ENCODE measurements around the gene MATCAP1. TPM values are rescaled to one million over a fixed set of nuclear protein-coding genes. Genes with fewer than 3 reads are reported as not detected.

Gene MATCAP1
- total and polyA plus RNA-seq, 2 of the 13 experiments (the other 11 are each of a cell fraction or from before 2014, with no cell fraction given) = 11.2 to 24.5 TPM

DNA sequence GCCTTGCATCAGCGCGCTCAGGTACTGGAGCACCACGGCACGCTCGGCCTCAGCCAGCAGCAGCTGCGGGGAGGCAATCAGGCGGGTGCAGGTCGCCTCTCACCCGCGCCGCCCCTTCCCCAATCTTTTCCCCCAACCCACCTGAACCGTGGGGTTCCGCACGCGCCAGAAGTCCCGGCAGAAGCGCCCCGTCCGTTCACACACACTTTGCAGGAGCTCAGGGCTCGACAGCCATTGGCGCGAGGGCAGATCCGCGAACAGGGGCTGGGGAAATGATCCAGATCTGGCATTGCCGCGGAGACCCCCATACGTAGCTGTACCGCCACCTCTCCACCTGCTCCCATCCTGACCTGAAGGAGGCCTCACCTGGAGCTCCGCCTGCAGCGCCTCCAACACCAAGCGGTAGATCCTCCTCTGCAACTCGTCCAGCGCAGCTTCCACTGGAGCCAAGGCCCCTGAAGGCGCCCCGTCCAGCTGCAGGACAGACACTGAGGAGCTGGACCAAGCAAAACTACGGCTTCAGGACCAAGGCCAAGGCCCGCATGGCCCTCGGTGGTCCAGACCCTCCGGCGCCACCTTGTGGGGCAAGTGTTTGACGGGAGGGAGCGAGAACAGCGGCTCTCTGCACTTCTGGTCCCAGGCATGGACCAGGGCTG is 1.4 kb upstream of the MATCAP1 start (continued):
- TF ChIP-seq ELF1 (CRISPR knock-in tag; IDR thresholded peaks at IDR 0.05) (peak; percentile 67; the same call in 1 of the 2 replicates), SIN3B (IDR thresholded peaks at IDR 0.05; ENCODE audit: low read length) (peak; percentile 63; the same call in 1 of the 2 replicates), CERS6 (CRISPR knock-in tag; IDR thresholded peaks at IDR 0.05) (peak; percentile 45; the same call in 1 of the 2 replicates), HMGXB3 (CRISPR knock-in tag; IDR thresholded peaks at IDR 0.05; ENCODE audit: borderline replicate concordance) (peak; percentile 90), JUNB (CRISPR knock-in tag; IDR thresholded peaks at IDR 0.05; ENCODE audit: borderline replicate concordance) (no peak), CREB3 (CRISPR knock-in tag; IDR thresholded peaks at IDR 0.05) (peak; percentile 79; the same call in 1 of the 2 replicates), ZNF782 (CRISPR knock-in tag; IDR thresholded peaks at IDR 0.05; ENCODE audit: borderline replicate concordance) (peak; percentile 51; the same call in 1 of the 2 replicates), CBX2 (IDR thresholded peaks at IDR 0.05; ENCODE audit: low read depth, low read length) (no peak), CBX2 (CRISPR knock-in tag; IDR thresholded peaks at IDR 0.05; ENCODE audit: low read depth) (0 out of 2 replicates have a peak, but pooled peaks have one; percentile 33)
- TF ChIP-seq, protein P1, sequence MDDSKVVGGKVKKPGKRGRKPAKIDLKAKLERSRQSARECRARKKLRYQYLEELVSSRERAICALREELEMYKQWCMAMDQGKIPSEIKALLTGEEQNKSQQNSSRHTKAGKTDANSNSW (CRISPR knock-in tag; IDR thresholded peaks at IDR 0.05; ENCODE audit: borderline replicate concordance) = no peak
- TF ChIP-seq, protein P2, sequence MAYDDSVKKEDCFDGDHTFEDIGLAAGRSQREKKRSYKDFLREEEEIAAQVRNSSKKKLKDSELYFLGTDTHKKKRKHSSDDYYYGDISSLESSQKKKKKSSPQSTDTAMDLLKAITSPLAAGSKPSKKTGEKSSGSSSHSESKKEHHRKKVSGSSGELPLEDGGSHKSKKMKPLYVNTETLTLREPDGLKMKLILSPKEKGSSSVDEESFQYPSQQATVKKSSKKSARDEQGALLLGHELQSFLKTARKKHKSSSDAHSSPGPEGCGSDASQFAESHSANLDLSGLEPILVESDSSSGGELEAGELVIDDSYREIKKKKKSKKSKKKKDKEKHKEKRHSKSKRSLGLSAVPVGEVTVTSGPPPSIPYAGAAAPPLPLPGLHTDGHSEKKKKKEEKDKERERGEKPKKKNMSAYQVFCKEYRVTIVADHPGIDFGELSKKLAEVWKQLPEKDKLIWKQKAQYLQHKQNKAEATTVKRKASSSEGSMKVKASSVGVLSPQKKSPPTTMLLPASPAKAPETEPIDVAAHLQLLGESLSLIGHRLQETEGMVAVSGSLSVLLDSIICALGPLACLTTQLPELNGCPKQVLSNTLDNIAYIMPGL (CRISPR knock-in tag; IDR thresholded peaks at IDR 0.05; ENCODE audit: borderline replicate concordance in 1 of 2, low read depth in 1 of 2) = peak; percentile 95 to 98
- TF ChIP-seq, protein P3, sequence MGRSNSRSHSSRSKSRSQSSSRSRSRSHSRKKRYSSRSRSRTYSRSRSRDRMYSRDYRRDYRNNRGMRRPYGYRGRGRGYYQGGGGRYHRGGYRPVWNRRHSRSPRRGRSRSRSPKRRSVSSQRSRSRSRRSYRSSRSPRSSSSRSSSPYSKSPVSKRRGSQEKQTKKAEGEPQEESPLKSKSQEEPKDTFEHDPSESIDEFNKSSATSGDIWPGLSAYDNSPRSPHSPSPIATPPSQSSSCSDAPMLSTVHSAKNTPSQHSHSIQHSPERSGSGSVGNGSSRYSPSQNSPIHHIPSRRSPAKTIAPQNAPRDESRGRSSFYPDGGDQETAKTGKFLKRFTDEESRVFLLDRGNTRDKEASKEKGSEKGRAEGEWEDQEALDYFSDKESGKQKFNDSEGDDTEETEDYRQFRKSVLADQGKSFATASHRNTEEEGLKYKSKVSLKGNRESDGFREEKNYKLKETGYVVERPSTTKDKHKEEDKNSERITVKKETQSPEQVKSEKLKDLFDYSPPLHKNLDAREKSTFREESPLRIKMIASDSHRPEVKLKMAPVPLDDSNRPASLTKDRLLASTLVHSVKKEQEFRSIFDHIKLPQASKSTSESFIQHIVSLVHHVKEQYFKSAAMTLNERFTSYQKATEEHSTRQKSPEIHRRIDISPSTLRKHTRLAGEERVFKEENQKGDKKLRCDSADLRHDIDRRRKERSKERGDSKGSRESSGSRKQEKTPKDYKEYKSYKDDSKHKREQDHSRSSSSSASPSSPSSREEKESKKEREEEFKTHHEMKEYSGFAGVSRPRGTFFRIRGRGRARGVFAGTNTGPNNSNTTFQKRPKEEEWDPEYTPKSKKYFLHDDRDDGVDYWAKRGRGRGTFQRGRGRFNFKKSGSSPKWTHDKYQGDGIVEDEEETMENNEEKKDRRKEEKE (IDR thresholded peaks at IDR 0.05) = no peak
- TF ChIP-seq, protein P4, sequence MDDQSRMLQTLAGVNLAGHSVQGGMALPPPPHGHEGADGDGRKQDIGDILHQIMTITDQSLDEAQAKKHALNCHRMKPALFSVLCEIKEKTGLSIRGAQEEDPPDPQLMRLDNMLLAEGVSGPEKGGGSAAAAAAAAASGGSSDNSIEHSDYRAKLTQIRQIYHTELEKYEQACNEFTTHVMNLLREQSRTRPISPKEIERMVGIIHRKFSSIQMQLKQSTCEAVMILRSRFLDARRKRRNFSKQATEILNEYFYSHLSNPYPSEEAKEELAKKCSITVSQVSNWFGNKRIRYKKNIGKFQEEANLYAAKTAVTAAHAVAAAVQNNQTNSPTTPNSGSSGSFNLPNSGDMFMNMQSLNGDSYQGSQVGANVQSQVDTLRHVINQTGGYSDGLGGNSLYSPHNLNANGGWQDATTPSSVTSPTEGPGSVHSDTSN (CRISPR knock-in tag; IDR thresholded peaks at IDR 0.05; ENCODE audit: borderline replicate concordance) = no peak

Data from HepG2 (cell line).